GM10847 (cell line): ENCODE data around the gene MYOM1.

Experiments used
- POLR2A ChIP-seq: IDR thresholded peaks from 2 replicates; pipeline ENCODE4 v1.6.1; 2011; ENCODE audit not compliant: insufficient read length; ENCODE audit errors: extremely low read depth

MYOM1 gene

DNA sequence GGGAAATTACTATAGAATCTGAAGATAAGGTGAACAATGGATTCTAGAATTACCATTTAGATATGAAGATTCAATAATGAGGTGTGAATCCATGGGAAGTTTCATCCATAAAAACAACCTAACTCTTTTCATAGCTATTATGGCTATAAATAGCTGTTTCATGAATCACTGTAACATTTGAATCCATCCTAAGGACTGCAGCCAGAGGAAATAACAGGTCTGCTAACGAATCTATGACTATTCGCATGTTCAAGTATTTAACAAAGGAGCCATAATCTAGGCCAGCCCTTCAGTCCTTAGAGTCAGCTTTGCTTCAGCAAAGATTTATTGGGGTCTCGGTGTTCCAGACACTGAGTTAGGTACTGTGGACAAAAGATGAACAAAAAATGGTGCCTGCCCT is 87.1 kb downstream of the MYOM1 start:
- TF ChIP-seq POLR2A: no peak

DNA sequence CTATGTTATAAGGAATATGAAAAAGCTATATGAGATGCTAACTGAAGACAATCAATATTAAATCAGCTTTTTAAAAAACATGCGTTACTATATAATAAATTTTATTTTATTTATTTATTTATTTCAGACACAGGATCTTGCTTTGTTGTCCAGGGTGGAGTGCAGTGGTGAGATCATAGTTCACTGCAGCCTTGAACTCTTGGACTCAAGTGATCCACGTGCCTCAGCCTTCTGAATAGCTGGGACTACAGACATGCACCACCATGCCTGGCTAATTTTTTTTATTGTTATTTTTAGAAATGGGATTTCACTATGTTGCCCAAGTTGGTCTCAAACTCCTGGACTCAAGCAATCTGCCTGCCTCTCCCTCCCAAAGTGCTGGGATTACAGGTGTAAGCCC is 89.4 kb downstream of the MYOM1 start:
- TF ChIP-seq POLR2A: no peak

- no peak for TF ChIP-seq POLR2A
These were observed 90.5 kb downstream of the MYOM1 start for GRCh38 chr18:3129053-3129864.

- TF ChIP-seq POLR2A: no peak
These were observed 93.2 kb downstream of the MYOM1 start for GRCh38 chr18:3126457-3127097.

DNA sequence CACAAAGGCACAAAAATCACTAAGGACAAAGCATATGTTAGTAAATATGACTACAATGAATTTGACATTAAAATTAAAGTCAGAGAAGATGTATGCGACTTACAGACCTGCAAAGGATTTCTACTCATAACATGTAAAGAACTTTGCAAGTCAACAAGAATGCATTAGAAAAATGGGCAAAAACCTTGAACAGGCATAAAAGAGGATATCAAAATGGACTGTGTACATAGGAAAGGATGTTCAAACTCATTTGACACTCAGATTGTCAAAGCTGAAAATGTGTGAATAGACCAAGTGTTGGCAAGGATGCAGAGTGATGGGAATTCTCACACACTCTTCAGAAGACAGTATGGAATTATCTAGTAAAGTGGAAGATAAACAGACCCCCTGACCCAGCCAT is 94.9 kb downstream of the MYOM1 start:
- TF ChIP-seq POLR2A: no peak

DNA sequence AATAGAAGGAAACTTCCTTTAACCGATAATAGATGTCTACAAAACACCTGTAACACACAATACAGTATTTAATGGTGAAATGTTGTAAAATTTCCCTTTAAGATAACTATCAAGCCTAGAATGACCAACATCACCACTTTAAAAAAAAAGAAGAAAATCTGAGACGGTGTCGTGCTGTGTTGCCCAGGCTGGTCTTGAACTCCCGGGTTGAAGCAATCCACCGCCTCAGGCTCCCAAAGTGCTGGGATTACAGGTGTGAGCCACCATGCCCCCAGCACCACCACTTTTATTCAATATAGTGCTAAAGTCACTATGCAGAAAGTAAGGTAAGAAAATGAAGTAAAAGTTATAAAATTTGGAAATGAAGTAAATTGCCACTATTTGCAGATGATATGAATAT is 96.9 kb downstream of the MYOM1 start:
- no peak for TF ChIP-seq POLR2A

DNA sequence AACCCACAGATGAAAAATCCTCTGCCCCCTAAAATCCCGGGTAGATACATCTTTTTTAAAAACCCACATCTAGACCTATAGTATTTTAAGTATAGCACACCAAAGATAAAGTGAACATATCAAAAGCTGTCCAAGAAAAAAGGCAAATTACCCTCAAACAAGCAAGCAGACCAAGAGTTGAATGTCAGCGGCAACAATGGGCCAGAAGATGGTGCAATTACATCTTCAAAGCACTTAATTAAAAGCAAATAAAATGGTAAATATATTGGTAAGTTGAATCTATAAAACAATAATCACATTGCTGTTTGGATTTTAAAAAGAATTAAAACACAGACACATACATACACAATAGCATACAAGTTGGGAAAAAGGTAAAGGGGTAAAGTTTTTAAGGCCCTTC is 98.5 kb downstream of the MYOM1 start:
- no peak for TF ChIP-seq POLR2A

- no peak for TF ChIP-seq POLR2A
These were observed 99.4 kb downstream of the MYOM1 start for GRCh38 chr18:3120356-3120755.

DNA sequence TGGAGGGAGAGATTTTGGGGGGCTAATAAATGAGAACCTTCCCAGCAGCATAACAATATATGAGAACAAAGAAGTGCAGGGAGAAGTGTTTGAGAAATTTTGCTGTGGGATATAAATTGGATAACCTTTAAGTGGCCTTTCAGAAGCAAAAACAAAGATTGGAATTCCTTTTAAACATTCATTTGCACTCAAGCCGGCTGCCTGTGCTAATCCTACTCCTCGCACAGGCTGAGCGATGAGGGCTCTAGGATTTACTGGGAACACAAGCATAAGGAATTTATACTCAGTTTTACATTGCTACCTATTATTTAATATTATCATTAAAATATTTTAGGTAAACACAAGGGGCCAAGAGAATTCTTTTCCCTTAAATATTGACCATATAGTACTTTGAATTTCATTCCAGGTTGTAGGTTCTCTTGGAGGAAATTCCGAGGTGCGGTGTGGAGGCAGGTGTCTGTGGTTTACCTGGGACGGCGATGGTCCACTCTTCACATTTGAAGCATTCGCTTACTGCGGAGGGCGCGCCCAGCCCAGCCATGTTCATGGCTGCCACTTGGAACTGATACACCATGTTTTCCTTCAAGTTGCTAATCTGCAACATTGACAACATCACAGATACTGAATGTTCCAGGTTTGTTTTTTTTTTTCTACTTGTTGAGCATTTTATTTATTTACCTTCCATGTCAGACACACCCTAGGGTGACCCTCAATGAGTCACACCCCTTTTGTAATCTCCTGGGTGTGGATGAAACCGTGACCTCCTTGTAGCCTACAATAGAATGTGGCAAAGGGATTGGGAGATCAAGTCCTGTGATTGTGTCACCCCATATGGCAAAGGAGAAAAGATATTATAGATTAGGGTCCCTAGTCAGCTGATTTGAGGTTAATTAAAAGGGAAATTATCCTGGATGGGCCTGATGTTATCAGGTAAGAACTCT is 100.1 kb downstream of the MYOM1 start:
- TF ChIP-seq POLR2A: no peak

GRCh38 chr18:3118195-3119010 is 101.4 kb downstream of the MYOM1 start:
- no peak for TF ChIP-seq POLR2A

DNA sequence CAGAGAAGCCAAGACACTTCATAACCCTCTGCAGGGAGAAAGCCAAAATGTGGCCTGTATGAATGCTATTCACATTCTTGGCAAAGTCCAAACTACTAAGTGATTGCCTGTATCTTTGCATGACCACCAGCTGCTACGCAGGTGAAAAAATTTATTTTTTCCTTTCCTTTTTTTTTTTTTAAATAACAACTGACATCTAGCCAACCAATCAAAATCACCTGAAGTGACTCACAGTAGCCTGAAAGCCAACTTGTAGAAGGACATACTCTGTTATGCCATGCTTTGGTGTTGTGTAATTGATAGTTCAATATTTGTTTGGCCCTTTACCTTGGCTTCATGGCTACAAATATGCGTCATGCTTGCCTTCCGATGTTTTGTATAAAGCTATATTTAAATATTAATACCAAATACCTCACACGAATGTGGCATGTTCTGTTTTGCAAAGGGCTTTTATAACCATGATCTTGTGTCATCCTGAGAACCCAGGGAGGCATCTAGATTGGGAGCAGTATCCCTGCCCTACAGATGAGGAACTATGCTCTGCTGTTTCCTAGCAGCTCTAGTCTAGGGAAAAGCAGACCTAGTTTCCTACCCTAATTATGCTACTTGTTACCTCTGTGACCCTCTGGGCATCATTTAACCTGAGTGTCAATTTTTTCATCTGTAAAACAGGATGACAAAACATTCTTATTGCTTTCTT is 102.1 kb downstream of the MYOM1 start:
- no peak for TF ChIP-seq POLR2A

DNA sequence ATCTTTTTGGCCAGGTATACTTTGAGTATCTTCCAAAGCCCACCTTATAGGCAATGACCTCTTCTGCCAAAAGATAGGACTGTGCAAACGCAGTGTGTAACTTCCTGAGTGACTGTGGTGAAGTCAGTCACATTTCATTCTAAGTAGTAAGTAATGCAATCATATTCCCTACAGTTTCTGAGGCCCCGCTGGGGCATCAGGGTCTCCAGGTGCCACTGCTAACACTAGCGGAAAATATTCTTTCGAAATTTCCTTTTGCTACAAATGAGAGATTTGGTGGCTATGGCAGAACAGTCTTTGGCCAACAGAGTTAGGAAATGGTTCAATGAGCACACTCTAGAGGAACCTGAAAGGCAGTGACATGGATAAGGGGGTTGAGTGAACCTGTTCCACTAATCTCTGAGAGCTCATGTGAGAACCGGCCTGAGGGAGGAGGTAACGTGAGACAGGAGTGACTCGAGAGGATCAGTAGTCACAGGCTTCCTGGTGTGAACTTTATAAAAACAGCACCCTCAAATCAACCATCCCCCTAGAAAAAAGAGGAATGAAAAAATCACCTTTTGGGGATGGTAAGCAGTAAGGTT is 104.2 kb downstream of the MYOM1 start:
- no peak for TF ChIP-seq POLR2A

DNA sequence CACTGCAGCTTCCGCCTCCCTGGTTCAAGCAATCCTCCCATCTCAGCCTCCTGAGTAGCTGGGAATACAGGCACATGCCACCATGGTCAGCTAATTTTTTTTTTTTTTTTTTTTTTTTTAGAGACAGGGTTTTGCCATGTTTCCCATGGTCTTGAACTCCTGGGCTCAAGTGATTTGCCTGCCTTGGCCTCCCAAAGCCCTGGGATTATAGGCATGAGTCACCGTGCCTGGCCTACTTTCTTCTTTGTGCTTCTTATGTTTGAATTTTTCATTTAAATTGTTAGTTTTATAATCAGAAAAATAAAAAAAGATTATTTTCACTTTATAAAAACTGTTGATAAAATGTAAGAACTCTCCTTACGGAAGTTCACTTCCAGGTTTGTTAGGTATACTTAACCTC is 105.3 kb downstream of the MYOM1 start:
- no peak for TF ChIP-seq POLR2A

- TF ChIP-seq POLR2A: no peak
These were observed 105.7 kb downstream of the MYOM1 start for GRCh38 chr18:3114026-3114425.

GRCh38 chr18:3111523-3112240 is 108.1 kb downstream of the MYOM1 start:
- TF ChIP-seq POLR2A: no peak
